Breast epithelium (tissue), 4 donors: ENCODE data around the gene TNNT2. TPM values are rescaled to one million over a fixed set of nuclear protein-coding genes. Genes with fewer than 3 reads are reported as not detected.
A peak's percentile ranks its signal among the peaks of the same experiment; 100 is the strongest.

Source experiments
- DNase-seq, 2 donors: peaks; one replicate each; pipeline ENCODE4 v3.0.0-alpha.2; 2019; ENCODE audit warnings: low spot score in 2 of 2
- H3K27ac ChIP-seq, 2 donors: fragments of 200-600 bp; sonication (generic) in 1 of 2; one replicate each; pipeline ENCODE4 v1.5.1; 2016 to 2019; ENCODE audit warnings: mild to moderate bottlenecking in 1 of 2
- H3K27me3 ChIP-seq, 2 donors: fragments of 200-600 bp; sonication (generic) in 1 of 2; one replicate each; pipeline versions ENCODE4 v1.5.1 to v1.6.0; 2017 to 2019; ENCODE audit warnings: control low read depth in 1 of 2, mild to moderate bottlenecking in 1 of 2
- H3K36me3 ChIP-seq: fragments of 200-600 bp; one replicate; pipeline ENCODE4 v1.5.1; 2019
- H3K4me1 ChIP-seq, 2 donors: fragments of 200-600 bp; sonication (generic); one replicate each; pipeline ENCODE4 v1.5.1; 2016 to 2019; ENCODE audit warnings: control low read depth in 1 of 2
- H3K4me3 ChIP-seq, 3 donors: fragments of 200-600 bp; sonication (generic); 1 replicate in 2 of 3; 2 replicates in 1 of 3; pipeline ENCODE4 v1.5.1; 2016 to 2019; ENCODE audit warnings: mild to moderate bottlenecking in 3 of 3, moderate library complexity in 2 of 3
- H3K9me3 ChIP-seq, 2 donors: fragments of 200-600 bp; sonication (generic) in 1 of 2; one replicate each; pipeline ENCODE4 v1.5.1; 2016 to 2019; ENCODE audit warnings: control low read depth in 1 of 2
- CTCF ChIP-seq, 3 donors: fragments of 450-650 bp; IDR thresholded peaks; one replicate each; pipeline ENCODE4 v1.5.1; 2016 to 2017; ENCODE audit warnings: antibody characterized with exemption in 3 of 3, mild to moderate bottlenecking in 3 of 3, moderate library complexity in 3 of 3
- POLR2A ChIP-seq: fragments of 450-650 bp; IDR thresholded peaks from one replicate; pipeline ENCODE4 v1.6.1; 2016; ENCODE audit warnings: antibody characterized with exemption, mild to moderate bottlenecking, moderate library complexity
- POLR2AphosphoS5 ChIP-seq, 3 donors: sonication (generic); formaldehyde crosslinking; IDR thresholded peaks; one replicate each; pipeline ENCODE4 v1.6.1; 2017; ENCODE audit warnings: antibody characterized with exemption in 3 of 3
- intact Hi-C: fragments of 100-400 bp; cut with DNase I; formaldehyde crosslinking; loops from one replicate; pipeline ENCODE4 v1.15.1; 2023; ENCODE audit warnings: low total_unique reads
- total RNA-seq, 3 donors: library from RNA; depleted of rRNA; stranded (reverse); fragments of >200 nt; gene quantifications; one replicate each; pipeline ENCODE4 v1.1.0, GENCODE V29; 2016

TNNT2 gene
- total RNA-seq, 3 donors from 2014 or later: 1.3 to 2.6 TPM; not detected in 1

GRCh38 chr1:201335901-201336300 is 41.6 kb downstream of the TNNT2 start:
- no peaks in the 10 kb centered on the region for H3K4me1 ChIP-seq
- DNase-seq: no peak
- no peak overlapping the region for H3K27ac ChIP-seq
- H3K4me3 ChIP-seq: no peak overlapping the region
- H3K9me3 ChIP-seq: no peaks in the 10 kb centered on the region
- H3K27me3 ChIP-seq: no peaks in the 10 kb centered on the region
- TF ChIP-seq CTCF (IDR thresholded peaks at IDR 0.05) (no peak), POLR2A (no peak), POLR2AphosphoS5 (IDR thresholded peaks at IDR 0.05) (no peak)
- intact Hi-C loops: no loop called here
- H3K36me3 ChIP-seq: no peaks in the 10 kb centered on the region

- peak overlapping the region in 1 of 2 donors; percentile 23 for H3K27ac ChIP-seq
- no peaks in the 10 kb centered on the region for H3K27me3 ChIP-seq
- H3K4me3 ChIP-seq: no peak overlapping the region
- H3K9me3 ChIP-seq: no peaks in the 10 kb centered on the region
- no peak for TF ChIP-seq POLR2AphosphoS5 (IDR thresholded peaks at IDR 0.05)
- TF ChIP-seq CTCF (IDR thresholded peaks at IDR 0.05): no peak
- TF ChIP-seq POLR2A: no peak
- intact Hi-C loops: no loop called here
- no peak for DNase-seq
- H3K36me3 ChIP-seq: no peaks in the 10 kb centered on the region
- H3K4me1 ChIP-seq: no peaks in the 10 kb centered on the region
Measured at GRCh38 chr1:201335174-201335870, 42.2 kb downstream of the TNNT2 start.

- Histone ChIP-seq H3K9me3 (no peaks in the 10 kb centered on the region), H3K27ac (peak overlapping the region; percentile 23 to 58), H3K27me3 (no peaks in the 10 kb centered on the region), H3K36me3 (no peaks in the 10 kb centered on the region), H3K4me3 (no peak overlapping the region), H3K4me1 (no peaks in the 10 kb centered on the region)
- TF ChIP-seq POLR2A (no peak), POLR2AphosphoS5 (IDR thresholded peaks at IDR 0.05) (no peak), CTCF (IDR thresholded peaks at IDR 0.05) (no peak)
- intact Hi-C loops: no loop called here
- DNase-seq: no peak
Measured at GRCh38 chr1:201334325-201335173, 42.9 kb downstream of the TNNT2 start.

DNA sequence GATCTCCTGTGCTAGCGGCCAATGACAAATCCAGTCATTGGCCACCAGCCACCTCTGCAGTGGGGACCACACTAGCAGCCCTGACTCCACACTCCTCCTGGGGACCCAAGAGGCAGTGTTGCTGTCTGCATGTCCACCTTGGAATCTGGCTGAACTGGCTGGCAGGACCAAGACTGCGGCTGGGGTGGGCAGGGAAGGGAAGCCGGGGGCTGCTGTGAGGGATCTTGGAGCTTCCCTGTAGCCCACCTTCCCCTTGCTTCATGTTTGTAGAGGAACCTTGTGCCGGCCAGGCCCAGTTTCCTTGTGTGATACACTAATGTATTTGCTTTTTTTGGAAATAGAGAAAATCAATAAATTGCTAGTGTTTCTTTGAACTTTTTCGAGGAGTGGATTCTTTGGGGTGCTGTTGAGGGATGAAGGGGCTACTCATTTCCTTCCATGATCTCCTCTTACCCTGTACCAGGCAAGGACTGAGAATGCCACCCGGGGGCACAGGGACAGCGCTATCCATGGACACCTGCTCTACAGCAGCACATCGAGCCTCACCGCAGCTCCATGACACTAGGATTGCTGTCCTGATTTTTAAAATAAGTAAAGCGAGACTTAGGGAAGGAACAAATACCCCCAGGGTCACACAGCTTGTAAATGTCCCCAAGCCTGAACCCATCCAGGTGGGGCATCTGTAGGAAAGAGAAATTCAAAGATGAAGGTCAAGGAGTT is 44.7 kb downstream of the TNNT2 start:
- no peaks in the 10 kb centered on the region for H3K4me1 ChIP-seq
- no peak overlapping the region for H3K4me3 ChIP-seq
- no peaks in the 10 kb centered on the region for H3K36me3 ChIP-seq
- DNase-seq: no peak
- intact Hi-C loops: no loop called here
- no peaks in the 10 kb centered on the region for H3K27me3 ChIP-seq
- TF ChIP-seq CTCF (IDR thresholded peaks at IDR 0.05): no peak
- no peak for TF ChIP-seq POLR2AphosphoS5 (IDR thresholded peaks at IDR 0.05)
- TF ChIP-seq POLR2A: no peak
- H3K27ac ChIP-seq: no peak overlapping the region
- H3K9me3 ChIP-seq: no peaks in the 10 kb centered on the region
